ENCODE measurements around the gene CYP26A1.

DNA sequence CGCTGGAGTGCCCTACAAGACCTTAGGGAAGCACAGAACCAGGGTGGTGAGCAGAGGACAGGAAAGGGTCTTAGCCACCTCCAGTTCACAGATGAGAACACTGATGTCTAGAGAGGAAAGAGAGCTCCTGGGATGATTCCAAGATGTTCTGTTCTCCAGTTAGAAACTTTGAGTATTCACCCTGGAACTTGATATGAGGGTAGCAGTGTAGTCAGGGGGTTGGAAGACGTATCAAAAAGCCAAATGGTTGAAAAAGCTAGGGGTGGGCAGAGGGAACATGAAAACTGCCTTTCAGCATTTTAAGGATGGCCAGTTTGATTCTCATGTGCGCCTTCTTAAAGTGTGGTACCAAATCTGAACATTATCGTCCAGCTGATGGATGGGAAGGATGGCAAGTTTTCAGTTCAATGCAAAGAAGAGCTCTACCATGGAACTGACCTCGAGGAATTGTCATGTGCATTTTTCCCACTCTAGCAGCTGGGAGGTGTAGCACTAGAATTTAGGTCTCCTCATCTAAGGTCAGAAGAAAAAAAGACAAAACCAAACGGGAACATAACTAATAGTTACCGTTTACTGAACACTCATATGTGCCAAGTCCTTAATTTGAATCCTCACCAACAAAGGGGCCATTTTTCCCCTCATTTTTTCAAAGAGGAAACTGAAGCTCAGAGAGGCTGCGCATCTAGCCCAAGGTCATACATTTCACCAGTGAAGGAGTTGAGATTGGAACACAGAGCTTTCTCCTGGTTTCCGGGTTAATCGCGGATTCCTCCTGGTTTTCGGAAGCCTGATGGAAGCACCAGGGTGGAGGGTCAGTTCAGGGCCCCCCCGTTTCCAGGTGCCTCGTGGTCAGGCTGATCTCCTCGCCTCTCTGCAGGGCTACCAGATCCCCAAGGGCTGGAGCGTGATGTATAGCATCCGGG lies 6.0 kb upstream of the CYP26A1 start:
- TF ChIP-seq POLR2AphosphoS5 (IDR thresholded peaks at IDR 0.05; ENCODE audit: low read depth, low read length) (no peak), TAF1 (IDR thresholded peaks at IDR 0.05; ENCODE audit: borderline replicate concordance, low read depth, low read length) (no peak), POLR2A (IDR thresholded peaks at IDR 0.05; ENCODE audit: low read depth, low read length) (no peak)
